NOMO-1 (cell line): ENCODE results near the gene SPOCD1.

ENCODE experiments used
- DNase-seq, 2 experiments: peaks; one replicate each; lab custom pipeline; 2025; ENCODE audit not compliant: unreplicated experiment in 2 of 2; lab: John Stamatoyannopoulos, UW

SPOCD1 gene

DNA sequence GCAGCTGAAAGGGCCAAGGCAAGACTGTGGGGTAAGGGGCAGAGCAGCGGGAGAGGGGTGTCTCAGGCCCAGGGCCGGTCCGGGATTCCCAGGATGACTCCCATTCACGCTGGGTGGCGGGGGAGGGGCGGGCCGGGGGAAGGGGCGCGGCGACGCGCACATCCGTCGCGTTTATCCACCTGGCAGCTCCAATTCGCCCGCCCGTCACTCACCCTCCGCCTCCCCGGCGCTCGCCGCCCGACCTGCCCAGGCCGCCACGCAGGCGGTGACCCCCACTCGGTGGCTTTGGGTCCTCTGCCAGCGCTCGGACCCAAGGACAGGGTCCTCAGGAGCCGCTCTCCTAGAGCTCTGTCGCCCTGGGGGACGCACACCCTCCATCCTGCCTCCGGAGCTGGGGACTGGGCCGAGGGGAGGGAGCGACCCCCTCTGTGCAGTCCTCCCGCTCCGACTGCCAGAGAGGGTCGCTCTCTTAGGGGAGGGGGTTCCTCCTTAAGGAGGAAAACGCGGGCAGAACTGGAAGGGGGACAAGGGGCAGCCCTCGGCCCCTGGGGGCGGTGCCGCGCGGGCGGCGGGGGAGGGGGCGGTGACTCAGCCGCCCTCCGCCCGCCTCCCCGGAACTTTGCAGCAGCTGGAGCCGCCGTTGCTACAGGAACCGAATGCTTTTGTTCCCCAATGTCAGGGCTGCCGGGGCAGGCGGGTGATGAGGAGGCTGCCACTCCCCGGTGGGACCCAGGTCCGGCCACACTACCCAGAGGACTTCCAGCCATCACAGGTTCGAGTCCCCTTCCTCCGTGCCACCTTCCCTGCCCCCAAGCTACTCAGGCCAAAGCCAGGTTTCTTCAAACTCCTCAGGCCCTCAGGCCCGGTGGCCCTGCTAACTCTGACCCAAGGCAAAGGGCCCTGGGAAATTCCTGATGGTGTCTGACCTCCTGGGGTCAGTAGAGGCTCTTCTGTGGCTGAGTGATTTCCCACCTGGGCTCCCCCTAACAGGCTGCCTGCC, 55.1 kb downstream of the SPOCD1 start:
- DNase-seq, result peak; percentile 30 to 49

DNA sequence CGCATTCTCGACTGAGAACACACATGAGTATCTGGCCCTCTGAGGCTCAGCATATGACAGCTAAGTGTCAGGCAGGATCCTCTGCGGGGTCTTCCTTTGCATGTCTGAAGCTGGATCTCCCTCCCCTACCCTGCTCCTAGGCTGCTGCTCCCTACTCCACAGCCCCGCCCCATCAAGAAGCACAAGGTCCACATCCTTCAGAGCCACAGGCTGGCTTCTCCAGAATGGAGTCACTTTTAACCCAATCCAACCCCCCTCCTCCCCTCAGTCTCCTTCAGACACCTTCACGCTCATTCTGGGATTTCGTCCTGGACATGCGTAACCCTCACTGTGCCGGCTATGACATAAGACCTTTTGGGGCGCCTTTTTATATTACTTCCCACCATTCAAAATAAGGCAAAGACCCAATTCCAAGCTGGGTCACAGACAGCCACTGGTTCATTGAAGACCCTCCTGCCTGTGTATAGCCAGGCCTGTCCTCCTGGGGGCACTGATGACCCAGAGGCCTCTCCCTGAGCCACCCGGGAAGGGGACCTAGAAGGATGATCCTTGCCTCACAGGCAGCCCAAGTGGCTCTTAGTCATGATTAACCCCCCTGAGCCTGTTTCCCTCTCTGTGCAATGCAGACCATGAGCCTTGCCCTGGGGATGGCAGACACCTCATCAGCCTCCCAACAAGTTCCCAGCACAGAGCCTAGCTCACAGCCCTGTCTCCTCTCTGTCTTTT, 56.4 kb downstream of the SPOCD1 start:
- DNase-seq, result no peak

DNA sequence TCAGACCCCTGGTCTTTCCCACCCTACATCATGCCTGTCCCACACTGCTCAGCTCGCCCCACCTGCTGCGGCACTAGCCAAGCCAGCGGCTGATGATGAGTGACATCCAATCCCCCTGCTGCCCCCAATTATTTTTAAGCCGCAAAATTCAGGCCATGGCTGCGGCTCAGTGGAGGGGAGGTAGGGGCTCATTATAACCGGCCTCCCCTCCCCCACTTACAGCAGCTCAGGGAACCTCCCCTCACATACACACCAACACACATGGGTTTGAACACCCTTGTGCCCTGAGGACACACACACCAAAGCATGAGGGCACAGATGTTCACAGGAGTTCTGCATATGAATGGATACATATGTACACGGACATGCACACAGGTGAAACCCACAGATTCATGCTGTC, 57.0 kb downstream of the SPOCD1 start:
- no peak for DNase-seq

DNA sequence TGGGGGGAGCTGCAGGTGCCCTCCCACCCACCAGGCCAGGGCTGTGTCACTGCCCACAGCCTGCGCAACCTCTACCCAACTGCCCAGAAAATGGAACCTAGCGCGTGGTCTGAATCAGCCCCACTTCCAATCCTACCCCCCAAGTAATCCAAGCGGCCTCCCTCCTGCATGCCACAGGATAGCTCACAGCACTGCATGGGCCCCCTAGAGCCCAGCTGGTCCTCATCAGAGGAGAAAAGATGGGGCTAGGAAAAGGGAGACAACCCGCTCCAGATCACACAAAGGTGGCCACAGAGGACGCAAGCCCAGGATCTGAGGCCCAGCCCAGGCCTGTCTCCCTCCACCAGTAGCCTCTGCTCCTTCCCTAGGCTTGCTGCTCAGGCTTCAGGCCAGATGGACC, 57.8 kb downstream of the SPOCD1 start:
- DNase-seq, result no peak

DNA sequence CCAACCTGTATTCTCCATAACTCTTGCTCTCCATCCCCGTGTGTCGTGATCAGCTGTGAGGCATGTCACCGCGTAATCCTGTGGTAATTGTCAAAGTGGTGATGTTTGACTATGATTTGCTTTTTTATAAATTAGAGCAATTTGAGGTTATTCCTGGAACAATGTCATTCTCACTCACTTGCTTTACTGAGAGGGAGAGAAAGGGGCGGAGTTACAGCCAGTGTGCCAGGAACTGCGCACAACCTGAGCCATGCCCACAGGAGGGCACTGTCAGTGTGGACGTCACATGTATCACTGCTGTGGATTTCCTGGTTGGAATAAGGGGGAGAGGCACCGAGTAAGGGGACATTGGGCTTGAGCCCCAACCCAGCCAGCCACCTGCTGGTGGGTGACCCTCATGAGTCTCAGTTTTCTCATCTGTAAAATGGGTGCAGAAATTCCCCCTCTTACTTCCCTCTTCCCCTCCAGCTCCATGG, 58.6 kb downstream of the SPOCD1 start:
- DNase-seq, result no peak

DNA sequence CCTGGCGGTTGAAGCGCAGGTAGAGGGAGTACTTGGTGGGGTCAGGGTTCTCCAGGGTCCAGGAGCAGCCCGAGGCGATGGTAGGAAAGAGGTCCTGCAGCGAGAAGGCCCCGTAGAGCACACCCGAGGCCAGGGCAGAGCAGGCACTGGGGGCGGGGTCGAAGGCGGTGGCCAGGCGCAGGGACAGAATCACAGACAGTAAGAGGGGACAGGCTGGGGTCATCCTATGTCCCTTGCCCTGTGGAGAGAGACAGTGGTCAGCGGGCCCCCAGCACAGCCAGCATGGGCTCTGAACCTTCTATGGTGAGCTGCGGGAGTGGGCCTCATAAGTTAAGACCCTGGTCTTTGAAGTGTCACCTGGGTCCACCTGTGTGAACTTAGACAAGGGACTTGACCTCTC, 59.2 kb downstream of the SPOCD1 start:
- DNase-seq, result no peak

DNA sequence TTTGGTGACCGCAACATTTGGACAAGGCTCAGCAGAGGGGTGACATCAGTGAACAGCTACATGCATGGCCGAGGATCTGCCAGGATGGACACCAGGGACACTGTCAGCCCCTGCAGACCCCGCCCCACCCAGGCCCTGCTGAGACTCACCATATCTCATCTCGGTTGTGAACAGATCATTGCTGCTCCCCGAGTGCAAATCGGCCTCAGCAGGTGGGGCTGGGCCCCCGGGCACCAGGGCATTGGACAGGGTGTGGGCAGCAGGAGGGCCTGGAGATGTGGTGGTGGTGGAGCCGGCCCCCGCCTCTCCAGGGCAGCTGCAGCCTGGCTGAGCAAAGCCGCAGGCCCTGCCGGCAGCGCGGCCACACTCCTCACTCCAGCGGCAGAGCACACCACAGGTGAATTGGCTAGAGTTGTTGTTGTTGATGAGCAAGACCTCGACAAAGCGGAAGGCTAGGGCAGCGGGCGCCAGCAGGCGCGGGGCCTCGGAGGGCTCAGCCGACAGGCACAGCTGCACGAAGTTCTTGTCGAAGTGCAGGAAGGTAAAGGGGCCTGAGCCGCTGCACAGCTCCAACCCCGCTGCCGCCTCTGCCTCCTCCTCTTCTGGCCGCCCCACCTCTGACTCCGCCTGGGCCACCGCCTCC, 59.9 kb downstream of the SPOCD1 start:
- DNase-seq, result no peak

DNA sequence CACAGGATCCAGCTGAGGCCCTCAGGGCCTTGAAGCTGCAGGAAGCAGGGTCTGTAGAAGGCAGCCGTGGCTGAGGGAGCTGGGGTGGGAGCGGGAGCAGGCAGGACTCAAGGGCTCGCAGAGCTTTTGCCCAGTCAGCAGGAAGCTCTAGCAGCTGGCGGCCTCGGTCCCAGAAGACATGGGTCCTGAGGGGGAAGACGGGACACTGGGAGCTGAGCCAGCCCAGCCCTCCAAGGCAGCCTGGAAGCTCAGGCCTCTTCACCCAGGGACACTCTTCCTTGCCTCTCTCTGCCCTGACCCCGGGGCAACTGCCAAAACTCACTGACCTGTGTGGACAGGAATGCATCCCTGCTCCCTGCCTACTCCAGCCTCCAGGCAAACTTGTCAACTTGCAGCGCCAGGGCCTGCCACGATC, 60.6 kb downstream of the SPOCD1 start:
- no peak for DNase-seq

DNA sequence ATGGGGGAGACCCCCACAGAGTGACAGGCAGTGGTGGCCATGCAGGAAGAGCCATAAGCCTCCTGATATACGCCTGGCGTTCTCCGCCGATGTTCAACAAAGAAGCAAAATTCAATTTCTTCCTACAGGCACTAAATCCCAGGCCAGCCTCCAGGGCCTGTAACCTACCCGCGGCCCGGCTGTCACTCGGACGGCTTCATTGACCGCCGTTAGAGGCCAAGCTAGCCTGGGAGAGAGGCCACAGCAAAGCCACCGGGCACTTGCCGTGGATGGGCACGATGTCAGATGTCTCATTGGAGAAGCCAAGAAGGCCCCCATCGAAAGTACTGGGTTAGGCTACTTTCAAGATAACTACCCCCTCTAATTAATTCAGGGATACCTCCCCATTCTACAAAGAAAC, 61.4 kb downstream of the SPOCD1 start:
- no peak for DNase-seq

DNA sequence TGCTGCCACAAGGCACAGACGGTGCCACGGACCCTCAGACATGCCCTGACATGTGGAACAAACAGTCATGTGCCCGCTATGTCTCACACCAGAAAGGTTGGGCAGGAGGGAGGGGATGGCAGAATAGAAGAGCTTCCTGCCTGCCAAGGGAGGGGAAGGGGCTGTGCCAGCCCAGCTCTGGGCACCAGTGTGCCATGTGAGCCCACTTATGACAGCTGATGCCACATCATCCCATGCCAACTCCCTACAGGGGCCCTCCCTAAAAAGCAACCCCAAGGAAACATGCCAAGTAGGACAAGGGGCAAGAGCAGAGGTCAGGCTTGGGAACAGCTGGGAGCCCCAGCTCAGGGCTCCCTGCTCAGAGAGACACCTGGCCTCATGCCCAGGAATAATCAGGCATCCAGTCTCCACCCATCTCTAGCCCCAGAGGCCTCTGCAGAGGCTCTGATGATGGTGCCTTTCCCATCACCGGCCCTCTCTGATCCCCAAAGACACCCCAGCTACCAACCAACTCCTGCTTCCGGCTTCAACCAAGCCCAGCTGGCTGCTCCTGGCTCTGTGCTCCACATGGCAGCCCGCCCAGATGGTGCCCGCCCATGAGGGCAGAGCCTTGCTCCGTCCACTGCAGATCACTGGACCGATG, 62.0 kb downstream of the SPOCD1 start:
- no peak for DNase-seq

DNA sequence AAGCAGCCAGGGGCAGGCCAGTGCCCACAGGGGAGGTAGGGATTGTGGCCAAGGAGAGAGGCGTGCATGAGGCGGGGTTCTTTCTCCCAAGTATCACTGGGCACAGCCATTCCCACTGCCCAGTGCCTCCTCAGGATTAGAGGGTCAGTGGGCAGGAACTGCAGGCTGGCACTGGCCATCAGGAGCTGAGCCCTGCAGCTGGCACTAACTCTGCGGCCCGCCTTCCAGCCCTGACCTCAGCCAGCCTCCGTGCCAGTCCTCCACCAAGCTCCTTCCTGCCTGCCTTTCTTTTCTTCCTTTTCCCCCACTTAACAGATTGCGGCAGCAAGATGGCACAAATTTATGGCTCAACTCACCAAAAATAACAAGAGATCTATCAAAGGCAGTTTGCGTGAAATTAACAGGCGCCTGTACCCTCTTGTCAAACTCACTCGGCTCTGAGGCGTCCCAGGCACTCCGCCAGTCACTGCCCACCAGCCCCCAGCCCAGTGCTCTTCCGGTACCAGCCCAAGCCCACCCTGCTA, 62.8 kb downstream of the SPOCD1 start:
- DNase-seq, result no peak

DNA sequence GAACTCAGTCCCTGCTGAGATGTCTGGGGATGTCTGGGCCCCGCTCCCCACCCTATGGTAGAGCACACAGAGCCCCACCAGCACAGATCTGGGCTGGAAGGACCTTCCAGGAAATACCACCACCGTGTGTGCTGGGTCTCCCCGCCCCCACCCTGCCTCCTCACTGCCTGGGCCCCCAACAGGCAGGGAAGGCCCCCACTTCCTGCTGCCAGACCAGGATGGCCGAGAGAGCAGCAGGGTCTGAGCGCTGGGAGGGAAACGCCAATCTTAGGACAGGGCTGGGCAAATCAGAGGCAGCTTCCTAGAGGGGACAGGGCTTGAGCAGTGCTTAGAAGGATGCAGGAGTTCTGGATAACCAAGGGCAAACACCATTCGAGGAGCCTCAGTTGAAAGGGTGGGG, 63.6 kb downstream of the SPOCD1 start:
- no peak for DNase-seq

DNA sequence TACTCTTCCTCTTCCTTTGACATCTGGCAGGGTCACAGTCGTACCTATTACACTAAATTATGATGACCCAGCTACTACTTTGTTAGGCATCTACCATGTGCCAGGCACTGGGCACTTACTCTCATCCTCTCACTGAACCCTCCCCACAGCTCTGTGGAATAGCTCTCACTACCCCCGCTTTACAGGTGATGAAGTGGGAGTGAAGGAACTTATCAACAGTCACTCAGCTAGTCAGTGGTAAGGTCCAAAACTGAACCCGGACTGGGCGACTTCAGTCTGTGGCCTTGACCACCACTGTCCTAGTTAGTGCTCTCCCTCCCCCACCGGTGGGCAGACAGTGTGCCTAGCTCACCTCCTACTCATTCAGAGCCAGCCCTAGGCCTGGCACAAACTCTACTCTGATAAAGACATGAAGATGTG, 64.0 kb downstream of the SPOCD1 start:
- no peak for DNase-seq

DNA sequence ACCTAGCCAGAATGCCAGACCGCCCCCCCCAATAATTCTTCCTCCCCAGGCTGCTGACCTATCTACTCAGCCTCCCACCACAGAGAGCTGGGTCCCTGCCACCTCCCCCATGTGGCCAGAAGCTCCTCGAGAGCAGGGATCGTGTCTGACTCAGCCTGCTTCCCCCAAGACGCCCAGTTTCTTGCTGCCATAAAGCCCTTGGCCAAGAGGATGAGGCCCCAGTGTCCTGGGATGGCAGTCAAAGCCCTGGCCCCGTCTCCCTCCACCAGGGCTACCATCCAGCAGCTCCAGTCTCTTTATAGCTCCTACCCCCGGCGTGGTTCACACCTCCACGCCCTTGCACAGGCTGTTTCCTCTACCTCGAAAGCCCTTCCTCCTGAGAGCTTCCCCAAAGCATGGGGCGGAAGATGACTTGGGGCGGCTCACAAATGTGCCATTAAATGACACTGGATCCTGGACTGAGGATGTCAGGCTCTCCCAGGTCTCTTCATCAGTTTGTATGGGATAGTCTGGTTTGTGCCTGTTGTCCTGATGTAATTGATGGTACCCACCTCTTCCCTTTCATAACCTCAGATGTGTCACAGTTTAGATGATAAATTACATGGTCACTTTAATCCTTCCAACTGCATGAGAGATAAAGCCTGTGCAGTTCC, 64.8 kb downstream of the SPOCD1 start:
- peak in 1 of 2 experiments; percentile 52 for DNase-seq

DNA sequence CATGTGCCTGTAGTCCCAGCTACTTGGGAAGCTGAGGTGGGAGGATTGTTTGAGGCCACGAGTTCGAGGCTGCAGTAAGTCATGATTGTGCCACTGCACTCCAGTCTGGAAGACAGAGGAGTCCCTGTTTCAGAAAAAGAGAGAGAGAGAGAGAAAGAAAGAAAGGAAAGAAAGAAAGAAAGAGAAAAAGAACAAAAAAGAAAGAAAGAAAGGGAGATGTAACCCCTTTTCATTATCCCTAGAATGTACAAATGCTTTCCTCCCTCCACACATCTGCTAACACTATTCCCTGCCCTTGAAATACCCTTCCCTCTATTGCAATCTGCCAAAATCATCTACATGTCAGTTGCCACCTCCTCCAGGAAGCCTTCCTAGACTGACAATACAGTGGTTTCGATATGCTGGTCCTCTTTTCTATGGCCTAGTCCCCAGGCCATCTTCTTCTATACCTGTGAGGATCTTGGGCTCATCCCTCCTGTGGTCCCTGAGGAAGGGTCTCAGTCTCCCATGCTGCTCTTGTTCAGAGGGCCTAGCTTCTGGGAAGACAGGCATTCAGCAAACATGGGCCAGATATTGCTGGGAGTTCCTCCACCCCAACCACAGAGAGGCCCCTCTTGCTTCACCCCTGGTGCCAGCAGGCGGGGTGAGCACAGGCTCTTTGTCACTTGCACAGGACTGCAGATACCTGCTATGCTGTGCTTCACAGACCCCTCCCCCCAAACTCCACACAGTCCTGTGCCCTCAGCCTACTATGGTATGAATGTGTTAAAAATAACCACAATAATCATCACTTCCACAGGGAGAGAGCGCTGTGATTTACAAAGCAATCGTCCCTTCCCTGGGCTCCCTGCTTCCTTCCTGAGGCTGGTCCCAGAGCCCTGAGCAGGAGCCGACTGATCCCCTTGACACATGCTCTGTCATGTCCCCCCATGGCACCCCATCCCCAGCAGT, 65.8 kb downstream of the SPOCD1 start:
- DNase-seq, result peak in 1 of 2 experiments; percentile 35

DNA sequence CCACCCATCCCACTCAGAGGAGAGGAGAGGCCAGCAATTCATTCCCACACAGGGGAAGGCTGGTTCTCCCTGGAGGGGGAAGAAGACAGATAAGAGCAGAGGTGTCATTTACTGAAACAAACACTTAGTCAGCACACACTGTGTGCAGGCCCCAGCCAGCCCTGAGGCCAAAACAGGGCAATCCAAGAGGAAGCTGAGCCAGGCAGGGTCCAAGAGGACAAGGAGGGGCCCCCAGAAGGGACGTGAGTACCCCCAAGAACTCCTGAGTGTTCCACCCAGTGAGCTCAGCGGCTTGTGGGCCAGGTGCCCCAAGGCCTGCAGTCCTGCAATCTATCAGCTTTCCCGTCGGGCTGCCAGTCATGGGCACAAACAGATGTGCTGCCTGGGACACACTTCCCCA, 67.5 kb downstream of the SPOCD1 start:
- DNase-seq, result no peak

DNA sequence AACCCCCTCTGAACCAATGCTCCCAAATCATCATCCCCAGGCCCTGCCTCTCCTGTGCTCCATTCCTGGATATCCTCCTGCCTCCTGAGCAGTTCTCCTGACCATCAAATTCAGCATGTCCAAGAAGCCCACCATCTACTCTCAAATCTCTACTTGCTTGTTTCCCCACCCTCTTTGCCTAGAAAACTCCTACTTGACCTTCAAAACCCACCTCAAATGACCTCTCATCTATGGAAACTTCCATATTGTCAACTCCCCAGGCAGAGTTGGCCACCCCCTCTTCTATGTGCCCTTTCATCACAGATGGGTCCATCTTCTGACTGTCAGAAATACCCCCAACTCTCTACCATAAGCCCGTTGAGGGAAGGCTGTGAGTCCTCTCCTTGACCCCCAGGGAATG, 68.5 kb downstream of the SPOCD1 start:
- no peak for DNase-seq

DNA sequence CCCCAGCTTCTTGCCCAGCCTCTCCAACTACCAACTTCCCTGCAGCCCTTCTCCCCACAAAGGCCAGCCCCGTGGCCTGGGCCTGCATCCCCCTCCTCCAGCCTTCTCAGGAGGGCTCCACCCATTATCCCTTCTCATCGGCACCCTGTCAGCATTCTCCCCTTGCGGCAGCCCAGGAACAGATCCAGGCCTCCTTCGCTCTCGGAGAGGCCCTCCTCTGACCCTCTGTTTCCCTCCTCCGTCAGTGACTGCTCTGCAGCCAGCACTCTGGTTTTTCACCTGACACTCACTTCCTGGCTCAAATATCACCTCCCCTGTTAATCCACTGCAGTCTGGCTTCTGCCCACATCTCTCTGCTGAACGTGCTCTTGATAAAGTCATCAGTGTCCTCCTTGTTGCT, 69.1 kb downstream of the SPOCD1 start:
- DNase-seq, result no peak
